PC-3 (cell line): ENCODE data around the gene MAP2K4.

Experiments used
- EZH2 ChIP-seq: fragments of 300-600 bp; sonication (generic); IDR thresholded peaks from one replicate; pipeline ENCODE4 v1.6.1; 2017; ENCODE audit warnings: antibody characterized with exemption, mild to moderate bottlenecking, low read length; ENCODE audit not compliant: unreplicated experiment
- EZH2phosphoT487 ChIP-seq: fragments of 300-600 bp; sonication (generic); IDR thresholded peaks from 2 replicates; pipeline ENCODE4 v1.6.1; 2018; ENCODE audit warnings: mild to moderate bottlenecking, antibody characterized with exemption, low read length, borderline replicate concordance
- TF ChIP-seq, protein P1 (sequence below): fragments of 300-600 bp; sonication (generic); conservative IDR thresholded peaks from 2 replicates; pipeline ENCODE4 v1.5.1; 2017; ENCODE audit warnings: antibody characterized with exemption, low read depth, mild to moderate bottlenecking, low read length

DNA sequence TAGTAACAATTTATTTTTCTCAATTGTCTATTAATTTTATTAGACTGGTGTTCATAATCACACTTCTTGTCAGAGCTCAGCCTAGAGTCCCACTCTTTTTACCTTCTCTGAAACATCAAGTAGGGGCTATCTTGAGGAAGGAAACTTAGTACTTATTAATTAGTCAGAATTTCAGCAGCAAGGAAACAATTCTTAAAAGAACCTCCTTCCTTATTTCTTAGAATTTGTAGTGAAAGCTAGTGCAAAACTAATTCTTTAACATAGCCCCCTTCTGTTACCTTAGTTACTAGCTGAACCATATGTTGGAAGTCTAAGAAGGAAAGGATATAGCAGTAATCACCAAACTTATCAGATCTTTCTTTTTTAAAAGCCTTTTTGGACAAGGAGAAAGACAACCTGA lies 35.2 kb downstream of the MAP2K4 start:
- TF ChIP-seq, protein P1, sequence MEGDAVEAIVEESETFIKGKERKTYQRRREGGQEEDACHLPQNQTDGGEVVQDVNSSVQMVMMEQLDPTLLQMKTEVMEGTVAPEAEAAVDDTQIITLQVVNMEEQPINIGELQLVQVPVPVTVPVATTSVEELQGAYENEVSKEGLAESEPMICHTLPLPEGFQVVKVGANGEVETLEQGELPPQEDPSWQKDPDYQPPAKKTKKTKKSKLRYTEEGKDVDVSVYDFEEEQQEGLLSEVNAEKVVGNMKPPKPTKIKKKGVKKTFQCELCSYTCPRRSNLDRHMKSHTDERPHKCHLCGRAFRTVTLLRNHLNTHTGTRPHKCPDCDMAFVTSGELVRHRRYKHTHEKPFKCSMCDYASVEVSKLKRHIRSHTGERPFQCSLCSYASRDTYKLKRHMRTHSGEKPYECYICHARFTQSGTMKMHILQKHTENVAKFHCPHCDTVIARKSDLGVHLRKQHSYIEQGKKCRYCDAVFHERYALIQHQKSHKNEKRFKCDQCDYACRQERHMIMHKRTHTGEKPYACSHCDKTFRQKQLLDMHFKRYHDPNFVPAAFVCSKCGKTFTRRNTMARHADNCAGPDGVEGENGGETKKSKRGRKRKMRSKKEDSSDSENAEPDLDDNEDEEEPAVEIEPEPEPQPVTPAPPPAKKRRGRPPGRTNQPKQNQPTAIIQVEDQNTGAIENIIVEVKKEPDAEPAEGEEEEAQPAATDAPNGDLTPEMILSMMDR: no peak
- no peak for TF ChIP-seq EZH2
- TF ChIP-seq EZH2phosphoT487: no peak
